Testis (tissue), 3 donors: ENCODE data around the gene RPTOR. TPM values are rescaled to one million over a fixed set of nuclear protein-coding genes. Genes with fewer than 3 reads are reported as not detected.

Experiments
- DNase-seq: peaks from one replicate; pipeline ENCODE4 v3.0.0-alpha.2; 2019
- H3K27ac ChIP-seq, 2 donors: fragments of 200-600 bp; sonication (generic); one replicate each; pipeline ENCODE4 v1.5.1; 2019
- H3K27me3 ChIP-seq: fragments of 200-600 bp; sonication (generic); one replicate; pipeline ENCODE4 v1.5.1; 2019
- H3K36me3 ChIP-seq: fragments of 200-600 bp; sonication (generic); one replicate; pipeline ENCODE4 v1.5.1; 2017; ENCODE audit warnings: low read depth; ENCODE audit errors: missing control alignments
- H3K4me1 ChIP-seq: fragments of 200-600 bp; sonication (generic); one replicate; pipeline ENCODE4 v1.5.1; 2019
- H3K4me3 ChIP-seq, 2 donors: fragments of 200-600 bp; sonication (generic); one replicate each; pipeline ENCODE4 v1.5.1; 2017 to 2019
- H3K9me3 ChIP-seq: fragments of 200-600 bp; sonication (generic); one replicate; pipeline ENCODE4 v1.5.1; 2017
- CTCF ChIP-seq, 3 experiments: fragments of 450-650 bp in 2 of 3; fragments of 200-600 bp in 1 of 3; sonication (generic) in 1 of 3; IDR thresholded peaks; one replicate each; pipeline ENCODE4 v1.5.1; 2016 to 2019; ENCODE audit warnings: antibody characterized with exemption in 3 of 3, mild to moderate bottlenecking in 2 of 3, moderate library complexity in 1 of 3
- POLR2A ChIP-seq: fragments of 450-650 bp; IDR thresholded peaks from one replicate; pipeline ENCODE4 v1.6.1; 2017; ENCODE audit warnings: antibody characterized with exemption, mild to moderate bottlenecking, moderate library complexity
- WGBS, 2 donors: methylation state at CpG; one replicate each; pipeline ENCODE4 v1.1.5; 2018; 5-methylcytosine and 5-hydroxymethylcytosine counted together
- intact Hi-C: fragments of 100-400 bp; cut with DNase I; formaldehyde crosslinking; loops from one replicate; pipeline ENCODE4 v1.15.1; 2023; ENCODE audit warnings: low total_unique reads
- polyA plus RNA-seq: library from polyadenylated mRNA; stranded (reverse); fragments of 350-450 nt; fragmentation: Illumina TruSeq; extraction: RNeasy Lipid Tissue Mini Kit (QIAGEN cat#74804); gene quantifications from one replicate; pipeline ENCODE4 v1.2.3, GENCODE V29; 2014; ENCODE audit warnings: low read depth, low replicate concordance; ENCODE audit not compliant: insufficient read depth
- total RNA-seq, 2 donors: library from RNA; depleted of rRNA; stranded (reverse); fragments of >200 nt; gene quantifications; one replicate each; pipeline ENCODE4 v1.2.3, GENCODE V29; 2016

RPTOR gene
- total and polyA plus RNA-seq, 3 donors from 2014 or later = 21.8 to 68.3 (median 56.6) TPM

GRCh38 chr17:80822021-80822699, 277.5 kb downstream of the RPTOR start:
- Histone ChIP-seq H3K4me1 (no peaks in the 10 kb centered on the region), H3K27ac (no peak overlapping the region), H3K36me3 (no peaks in the 10 kb centered on the region), H3K4me3 (no peak overlapping the region), H3K27me3 (no peaks in the 10 kb centered on the region), H3K9me3 (no peaks in the 10 kb centered on the region)
- TF ChIP-seq CTCF (IDR thresholded peaks at IDR 0.05) = no peak
- no peak for TF ChIP-seq POLR2A
- 64 to 80% methylated on average over 18 to 36 of the region's 36 CpGs for WGBS, 2 donors
- no peak for DNase-seq
- intact Hi-C loops = no loop called here

GRCh38 chr17:80822700-80823410, 278.2 kb downstream of the RPTOR start:
- TF ChIP-seq CTCF (IDR thresholded peaks at IDR 0.05) (no peak), POLR2A (no peak)
- Histone ChIP-seq H3K27me3 (no peaks in the 10 kb centered on the region), H3K36me3 (no peaks in the 10 kb centered on the region), H3K4me3 (no peak overlapping the region), H3K4me1 (no peaks in the 10 kb centered on the region), H3K27ac (no peak overlapping the region), H3K9me3 (no peaks in the 10 kb centered on the region)
- DNase-seq = no peak
- intact Hi-C loops = no loop called here
- 83 to 84% methylated on average over 18 to 20 of the region's 20 CpGs for WGBS, 2 donors

- Histone ChIP-seq H3K36me3 (no peaks in the 10 kb centered on the region), H3K4me3 (no peak overlapping the region)
- no peak for DNase-seq
These were observed 280.2 kb downstream of the RPTOR start for GRCh38 chr17:80824549-80825470.

More at GRCh38 chr17:80824549-80825470, 280.2 kb downstream of the RPTOR start:
- intact Hi-C loops = no loop called here
- WGBS, 2 donors = 92 to 95% methylated on average over 30 to 36 of the region's 36 CpGs
- no peaks in the 10 kb centered on the region for H3K27me3 ChIP-seq
- no peaks in the 10 kb centered on the region for H3K9me3 ChIP-seq
- H3K4me1 ChIP-seq = no peaks in the 10 kb centered on the region
- H3K27ac ChIP-seq = no peak overlapping the region
- TF ChIP-seq CTCF (IDR thresholded peaks at IDR 0.05) (no peak), POLR2A (no peak)
